Midbrain (tissue), 1 donor: ENCODE measurements around the gene NDUFA5.

Experiments
- DNase-seq: peaks from one replicate; lab custom pipeline; 2025; lab: John Stamatoyannopoulos, UW

Gene NDUFA5

GRCh38 chr7:123502201-123502600 lies 55.4 kb downstream of the NDUFA5 start:
- no peak for DNase-seq

- no peak for DNase-seq
Measured at GRCh38 chr7:123500878-123501489, 56.6 kb downstream of the NDUFA5 start.

GRCh38 chr7:123499211-123499970 lies 58.2 kb downstream of the NDUFA5 start:
- no peak for DNase-seq

GRCh38 chr7:123498601-123499000 lies 59.0 kb downstream of the NDUFA5 start:
- DNase-seq, result no peak

- no peak for DNase-seq
Measured at GRCh38 chr7:123498031-123498430, 59.6 kb downstream of the NDUFA5 start.

GRCh38 chr7:123494193-123494796 lies 63.3 kb downstream of the NDUFA5 start:
- peak; percentile 22 for DNase-seq

GRCh38 chr7:123492485-123492884 lies 65.1 kb downstream of the NDUFA5 start:
- no peak for DNase-seq
